Vagina (tissue), 2 donors: ENCODE data around the gene PDZK1IP1.

Source experiments
- POLR2A ChIP-seq, 2 donors: fragments of 450-650 bp; IDR thresholded peaks; one replicate each; pipeline ENCODE4 v1.6.1; 2017; ENCODE audit warnings: antibody characterized with exemption in 2 of 2, mild to moderate bottlenecking in 2 of 2, moderate library complexity in 2 of 2
- POLR2AphosphoS5 ChIP-seq, 2 donors: sonication (generic); formaldehyde crosslinking; IDR thresholded peaks; one replicate each; pipeline ENCODE4 v1.9.0; 2017; ENCODE audit warnings: antibody characterized with exemption in 2 of 2, mild to moderate bottlenecking in 2 of 2, low read depth in 1 of 2; ENCODE audit not compliant: insufficient read depth in 1 of 2
- TF ChIP-seq, protein P1 (sequence below), 3 experiments: fragments of 450-650 bp in 2 of 3; fragments of 200-600 bp in 1 of 3; sonication (generic) in 1 of 3; IDR thresholded peaks; one replicate each; pipeline ENCODE4 v1.5.1; 2017 to 2019; ENCODE audit warnings: antibody characterized with exemption in 3 of 3, mild to moderate bottlenecking in 2 of 3, moderate library complexity in 2 of 3

DNA sequence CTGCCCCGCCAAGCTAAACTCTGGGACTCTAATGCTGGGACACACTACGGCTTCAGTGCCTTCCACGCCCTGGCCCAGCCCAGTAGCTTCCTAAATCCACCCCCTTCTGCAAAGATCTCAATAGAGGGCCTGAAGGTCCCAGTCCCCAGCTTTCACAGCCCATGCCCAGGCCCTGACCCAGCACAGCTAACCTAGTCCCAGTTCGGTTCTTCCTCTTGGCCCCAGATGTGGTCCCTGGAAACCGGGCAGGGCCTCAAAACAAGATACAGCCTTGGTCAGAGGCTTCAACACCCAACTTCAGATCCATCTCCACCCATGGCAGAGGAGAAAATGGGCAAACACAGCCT is 646 bp upstream of the PDZK1IP1 start:
- TF ChIP-seq, protein P1, sequence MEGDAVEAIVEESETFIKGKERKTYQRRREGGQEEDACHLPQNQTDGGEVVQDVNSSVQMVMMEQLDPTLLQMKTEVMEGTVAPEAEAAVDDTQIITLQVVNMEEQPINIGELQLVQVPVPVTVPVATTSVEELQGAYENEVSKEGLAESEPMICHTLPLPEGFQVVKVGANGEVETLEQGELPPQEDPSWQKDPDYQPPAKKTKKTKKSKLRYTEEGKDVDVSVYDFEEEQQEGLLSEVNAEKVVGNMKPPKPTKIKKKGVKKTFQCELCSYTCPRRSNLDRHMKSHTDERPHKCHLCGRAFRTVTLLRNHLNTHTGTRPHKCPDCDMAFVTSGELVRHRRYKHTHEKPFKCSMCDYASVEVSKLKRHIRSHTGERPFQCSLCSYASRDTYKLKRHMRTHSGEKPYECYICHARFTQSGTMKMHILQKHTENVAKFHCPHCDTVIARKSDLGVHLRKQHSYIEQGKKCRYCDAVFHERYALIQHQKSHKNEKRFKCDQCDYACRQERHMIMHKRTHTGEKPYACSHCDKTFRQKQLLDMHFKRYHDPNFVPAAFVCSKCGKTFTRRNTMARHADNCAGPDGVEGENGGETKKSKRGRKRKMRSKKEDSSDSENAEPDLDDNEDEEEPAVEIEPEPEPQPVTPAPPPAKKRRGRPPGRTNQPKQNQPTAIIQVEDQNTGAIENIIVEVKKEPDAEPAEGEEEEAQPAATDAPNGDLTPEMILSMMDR (IDR thresholded peaks at IDR 0.05), result no peak
- TF ChIP-seq POLR2AphosphoS5 (IDR thresholded peaks at IDR 0.05; ENCODE audit: insufficient read depth in 1 of 2, low read depth in 1 of 2) (no peak), POLR2A (IDR thresholded peaks at IDR 0.05) (no peak)
